GM12873 (cell line): ENCODE data around the gene IRF2BPL.

ENCODE experiments used
- TF ChIP-seq, protein P1 (sequence below): IDR thresholded peaks from 2 replicates; pipeline ENCODE4 v1.5.1; 2012; ENCODE audit warnings: low read depth, mild to moderate bottlenecking, moderate library complexity, low read length, control low read depth; ENCODE audit not compliant: insufficient read depth; ENCODE audit errors: missing control alignments

IRF2BPL gene

GRCh38 chr14:77022236-77022852 lies 6.2 kb downstream of the IRF2BPL start:
- TF ChIP-seq, protein P1, sequence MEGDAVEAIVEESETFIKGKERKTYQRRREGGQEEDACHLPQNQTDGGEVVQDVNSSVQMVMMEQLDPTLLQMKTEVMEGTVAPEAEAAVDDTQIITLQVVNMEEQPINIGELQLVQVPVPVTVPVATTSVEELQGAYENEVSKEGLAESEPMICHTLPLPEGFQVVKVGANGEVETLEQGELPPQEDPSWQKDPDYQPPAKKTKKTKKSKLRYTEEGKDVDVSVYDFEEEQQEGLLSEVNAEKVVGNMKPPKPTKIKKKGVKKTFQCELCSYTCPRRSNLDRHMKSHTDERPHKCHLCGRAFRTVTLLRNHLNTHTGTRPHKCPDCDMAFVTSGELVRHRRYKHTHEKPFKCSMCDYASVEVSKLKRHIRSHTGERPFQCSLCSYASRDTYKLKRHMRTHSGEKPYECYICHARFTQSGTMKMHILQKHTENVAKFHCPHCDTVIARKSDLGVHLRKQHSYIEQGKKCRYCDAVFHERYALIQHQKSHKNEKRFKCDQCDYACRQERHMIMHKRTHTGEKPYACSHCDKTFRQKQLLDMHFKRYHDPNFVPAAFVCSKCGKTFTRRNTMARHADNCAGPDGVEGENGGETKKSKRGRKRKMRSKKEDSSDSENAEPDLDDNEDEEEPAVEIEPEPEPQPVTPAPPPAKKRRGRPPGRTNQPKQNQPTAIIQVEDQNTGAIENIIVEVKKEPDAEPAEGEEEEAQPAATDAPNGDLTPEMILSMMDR: no peak

- TF ChIP-seq, protein P1: no peak
Observed at GRCh38 chr14:77018785-77019184, 9.7 kb downstream of the IRF2BPL start.

- TF ChIP-seq, protein P1: no peak
Observed at GRCh38 chr14:77017666-77018065, 10.8 kb downstream of the IRF2BPL start.

- TF ChIP-seq, protein P1: no peak
Observed at GRCh38 chr14:77014734-77015133, 13.8 kb downstream of the IRF2BPL start.

DNA sequence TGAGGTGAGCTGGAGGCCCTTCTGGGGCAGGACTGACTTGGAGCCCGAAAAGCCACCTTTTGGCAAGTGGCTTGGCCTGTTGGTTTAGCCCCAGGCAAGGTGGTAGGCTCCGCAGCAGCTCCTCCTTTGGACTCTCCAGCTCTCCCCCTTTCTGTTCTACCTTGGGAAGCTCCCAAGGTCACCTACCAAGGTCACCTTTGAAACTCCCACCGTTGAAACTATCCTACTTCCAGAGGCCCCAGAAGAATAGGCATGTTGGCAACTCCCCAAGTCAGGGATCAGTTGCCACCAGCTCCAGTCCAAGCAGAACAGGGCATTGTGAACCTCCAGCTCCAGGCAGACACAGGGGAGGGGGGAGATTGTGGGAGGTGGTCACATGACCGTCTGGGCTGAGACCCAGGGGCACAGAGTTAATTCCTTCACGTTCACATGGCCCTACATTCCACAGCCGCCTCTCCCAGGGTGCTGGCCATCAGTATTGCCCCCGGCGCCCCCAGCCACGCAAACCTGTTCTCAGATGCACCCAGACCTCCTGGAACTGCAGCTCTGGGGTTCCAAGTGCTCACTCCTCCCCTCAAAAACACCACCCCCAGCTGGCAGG lies 14.4 kb downstream of the IRF2BPL start:
- TF ChIP-seq, protein P1: no peak

GRCh38 chr14:77012193-77012765 lies 16.2 kb downstream of the IRF2BPL start:
- TF ChIP-seq, protein P1: no peak

DNA sequence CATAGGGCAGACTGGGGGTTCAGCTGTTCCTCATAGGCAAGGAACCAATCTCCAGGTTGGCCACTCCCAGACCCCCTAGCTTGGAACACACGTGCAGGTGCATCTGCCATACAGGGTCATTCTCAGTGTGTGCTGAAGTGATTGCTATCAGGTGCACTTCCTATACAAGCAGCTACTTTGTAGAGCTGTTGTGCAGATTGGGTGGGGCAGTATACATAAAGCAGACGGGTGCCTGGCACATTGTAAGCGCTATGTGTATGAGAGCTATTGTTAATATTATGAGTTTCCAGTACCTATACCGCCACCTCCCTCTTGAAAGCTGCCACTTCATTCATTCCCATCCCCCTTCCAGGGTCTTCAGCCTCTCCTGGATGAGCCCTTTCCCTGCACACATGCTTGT lies 17.3 kb downstream of the IRF2BPL start:
- TF ChIP-seq, protein P1: no peak
